ENCODE results near the gene LRMDA. TPM values are rescaled to one million over a fixed set of nuclear protein-coding genes. Genes with fewer than 3 reads are reported as not detected.
A peak's percentile ranks its signal among the peaks of the same experiment; 100 is the strongest.

LRMDA gene
- total and polyA plus RNA-seq, 2 donors from 2014 or later: 23.2 to 48.6 TPM

- H3K9me3 ChIP-seq (ENCODE audit: control insufficient read depth in 2 of 3, insufficient read depth in 1 of 3, low read length in 3 of 3): no peaks in the 10 kb centered on the region
- no peak for FAIRE-seq
- no peaks in the 10 kb centered on the region for H3K27me3 ChIP-seq (ENCODE audit: control insufficient read depth, insufficient read depth, low read length)
- H3K4me3 ChIP-seq (ENCODE audit: low read length in 3 of 3): peak overlapping the region; percentile 60 to 88 (median 81)
- TF ChIP-seq CTCF (IDR thresholded peaks at IDR 0.05; ENCODE audit: borderline replicate concordance, extremely low read depth, insufficient read depth): no peak
- peak overlapping the region; percentile 93 to 97 for H3K27ac ChIP-seq (ENCODE audit: low read depth in 2 of 2, low read length in 2 of 2)
- H3K4me1 ChIP-seq (ENCODE audit: control insufficient read depth in 2 of 3, insufficient read depth in 2 of 3, low read depth in 1 of 3, low read length in 3 of 3): peaks cover 0 to 11% (median 2%) of the 10 kb centered on the region in 3 donors
- peaks cover 0 to 9% (median 0%) of the 10 kb centered on the region in 3 donors for H3K36me3 ChIP-seq (ENCODE audit: control insufficient read depth in 2 of 3, insufficient read depth in 3 of 3, low read length in 3 of 3)
- DNase-seq: peak; percentile 82 to 96 (median 96)
- H3K9ac ChIP-seq (ENCODE audit: low read length in 3 of 3): peak overlapping the region; percentile 78 to 92 (median 79)
- intact Hi-C loops (cut with DNase I): loop anchor here (10.0 kb wide), 1 partner anchor 511 kb away; no protein-coding TSS in a partner anchor
These were observed 28.1 kb upstream of the LRMDA start for GRCh38 chr10:75403144-75403938.

GRCh38 chr10:75403939-75404814 is 27.2 kb upstream of the LRMDA start:
- no peak for FAIRE-seq

More at GRCh38 chr10:75403939-75404814, 27.2 kb upstream of the LRMDA start:
- Histone ChIP-seq H3K4me1 (ENCODE audit: control insufficient read depth in 2 of 3, insufficient read depth in 2 of 3, low read depth in 1 of 3, low read length in 3 of 3) (peaks cover 0 to 8% (median 2%) of the 10 kb centered on the region in 3 donors), H3K27me3 (ENCODE audit: control insufficient read depth, insufficient read depth, low read length) (no peaks in the 10 kb centered on the region), H3K4me3 (ENCODE audit: low read length in 3 of 3) (peak overlapping the region; percentile 60 to 88 (median 82)), H3K36me3 (ENCODE audit: control insufficient read depth in 2 of 3, insufficient read depth in 3 of 3, low read length in 3 of 3) (peaks cover 0 to 4% (median 0%) of the 10 kb centered on the region in 3 donors), H3K27ac (ENCODE audit: low read depth in 2 of 2, low read length in 2 of 2) (peak overlapping the region; percentile 93 to 97), H3K9me3 (ENCODE audit: control insufficient read depth in 2 of 3, insufficient read depth in 1 of 3, low read length in 3 of 3) (no peaks in the 10 kb centered on the region), H3K9ac (ENCODE audit: low read length in 3 of 3) (peak overlapping the region; percentile 63 to 80 (median 79))
- peak; percentile 76 to 85 (median 77) for DNase-seq
- no peak for TF ChIP-seq CTCF (IDR thresholded peaks at IDR 0.05; ENCODE audit: borderline replicate concordance, extremely low read depth, insufficient read depth)
- intact Hi-C loops (cut with DNase I): loop anchor here (10.0 kb wide), 1 partner anchor 511 kb away; no protein-coding TSS in a partner anchor
